AG04449 (cell line): ENCODE data around the gene AGBL4.

ENCODE experiments used
- CTCF ChIA-PET: fragments of 350-600 bp; formaldehyde crosslinking; extraction: SDS; loops from one replicate; lab custom pipeline; 2021; ENCODE audit warnings: antibody characterized with exemption; lab: Yijun Ruan, JAX
- POLR2A ChIA-PET: fragments of 400-600, 350-600 bp; formaldehyde crosslinking; extraction: SDS; loops from one replicate; lab custom pipeline; 2020; ENCODE audit warnings: antibody characterized with exemption, inconsistent platforms; lab: Yijun Ruan, JAX
- DNase-seq: peaks from one replicate; pipeline ENCODE4 v3.0.0-alpha.2; 2010; ENCODE audit warnings: low read depth, low spot score
- H3K4me3 ChIP-seq: 2 replicates; pipeline ENCODE4 v1.5.1; 2011; ENCODE audit warnings: low read depth, mild to moderate bottlenecking, control low read depth, low read length
- TF ChIP-seq, protein P1 (sequence below): IDR thresholded peaks from one replicate; pipeline ENCODE4 v1.5.1; 2011; ENCODE audit warnings: mild to moderate bottlenecking, moderate library complexity, low read length, control low read depth, inconsistent platforms; ENCODE audit not compliant: insufficient read depth; ENCODE audit errors: missing control alignments

Gene AGBL4

DNA sequence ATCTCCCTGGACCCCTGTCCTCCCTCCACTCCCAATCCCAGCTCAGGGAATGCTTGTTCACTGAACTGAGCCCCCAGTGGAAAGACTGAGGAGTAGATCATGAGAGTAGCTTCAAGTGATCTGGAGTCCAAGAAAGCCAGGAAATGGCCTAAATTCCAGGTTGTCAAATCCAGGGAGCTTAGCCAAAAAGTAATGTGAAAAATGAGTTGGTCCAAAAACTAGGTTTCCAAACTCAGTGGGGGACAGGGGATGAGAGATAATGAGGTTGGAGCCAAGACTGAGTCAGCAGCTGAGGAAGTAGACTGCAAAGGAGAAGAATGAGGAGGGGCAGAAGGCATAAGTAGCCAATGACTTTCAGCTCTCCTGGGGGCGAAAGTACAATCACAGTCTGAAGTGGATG, 963.0 kb downstream of the AGBL4 start:
- TF ChIP-seq, protein P1, sequence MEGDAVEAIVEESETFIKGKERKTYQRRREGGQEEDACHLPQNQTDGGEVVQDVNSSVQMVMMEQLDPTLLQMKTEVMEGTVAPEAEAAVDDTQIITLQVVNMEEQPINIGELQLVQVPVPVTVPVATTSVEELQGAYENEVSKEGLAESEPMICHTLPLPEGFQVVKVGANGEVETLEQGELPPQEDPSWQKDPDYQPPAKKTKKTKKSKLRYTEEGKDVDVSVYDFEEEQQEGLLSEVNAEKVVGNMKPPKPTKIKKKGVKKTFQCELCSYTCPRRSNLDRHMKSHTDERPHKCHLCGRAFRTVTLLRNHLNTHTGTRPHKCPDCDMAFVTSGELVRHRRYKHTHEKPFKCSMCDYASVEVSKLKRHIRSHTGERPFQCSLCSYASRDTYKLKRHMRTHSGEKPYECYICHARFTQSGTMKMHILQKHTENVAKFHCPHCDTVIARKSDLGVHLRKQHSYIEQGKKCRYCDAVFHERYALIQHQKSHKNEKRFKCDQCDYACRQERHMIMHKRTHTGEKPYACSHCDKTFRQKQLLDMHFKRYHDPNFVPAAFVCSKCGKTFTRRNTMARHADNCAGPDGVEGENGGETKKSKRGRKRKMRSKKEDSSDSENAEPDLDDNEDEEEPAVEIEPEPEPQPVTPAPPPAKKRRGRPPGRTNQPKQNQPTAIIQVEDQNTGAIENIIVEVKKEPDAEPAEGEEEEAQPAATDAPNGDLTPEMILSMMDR = peak; percentile 10
- peak; percentile 80 for DNase-seq
- no peak overlapping the region for H3K4me3 ChIP-seq
- ChIA-PET CTCF (no interaction called here), POLR2A (interaction anchor here (0.6 to 1.2 kb wide), 3 partner anchors 42 to 182 kb away, joined by 3 read pairs; no protein-coding TSS in a partner anchor)

GRCh38 chr1:49059087-49059486, 964.7 kb downstream of the AGBL4 start:
- TF ChIP-seq, protein P1 = no peak
- POLR2A ChIA-PET = no interaction called here
- CTCF ChIA-PET = no interaction called here
- no peak overlapping the region for H3K4me3 ChIP-seq
- DNase-seq = no peak

- POLR2A ChIA-PET = no interaction called here
- DNase-seq = no peak
Observed at GRCh38 chr1:49052102-49052501, 971.7 kb downstream of the AGBL4 start.

DNA sequence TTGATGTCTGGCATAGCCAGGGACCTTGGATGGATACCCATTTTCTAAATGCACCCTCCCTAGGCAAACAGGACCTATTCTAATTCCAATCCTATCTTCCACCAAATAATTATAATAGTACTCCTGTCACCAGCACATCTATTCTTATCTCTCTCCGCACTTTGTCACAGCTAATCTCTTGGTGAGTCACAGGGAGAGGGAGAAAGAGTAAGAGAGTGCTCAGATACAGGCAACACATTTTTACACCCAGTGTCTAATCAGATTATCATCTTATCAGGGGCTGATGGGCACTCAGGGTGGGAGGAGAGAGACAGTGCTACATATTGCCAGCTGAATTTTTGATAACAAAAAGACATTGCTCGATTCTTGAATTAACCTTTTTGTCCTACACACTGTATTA, 972.1 kb downstream of the AGBL4 start:
- TF ChIP-seq, protein P1 = no peak
- CTCF ChIA-PET = interaction anchor here (1.1 kb wide), 1 partner anchor 9 kb away, joined by 3 read pairs; no protein-coding TSS in a partner anchor
- DNase-seq = no peak
- no peak overlapping the region for H3K4me3 ChIP-seq
- POLR2A ChIA-PET = interaction anchor here (0.6 kb wide), 1 partner anchor 1959 kb away, joined by 3 read pairs; no protein-coding TSS in a partner anchor

More at GRCh38 chr1:49052102-49052501, 971.7 kb downstream of the AGBL4 start:
- TF ChIP-seq, protein P1 = no peak
- no peak overlapping the region for H3K4me3 ChIP-seq
- CTCF ChIA-PET = no interaction called here

DNA sequence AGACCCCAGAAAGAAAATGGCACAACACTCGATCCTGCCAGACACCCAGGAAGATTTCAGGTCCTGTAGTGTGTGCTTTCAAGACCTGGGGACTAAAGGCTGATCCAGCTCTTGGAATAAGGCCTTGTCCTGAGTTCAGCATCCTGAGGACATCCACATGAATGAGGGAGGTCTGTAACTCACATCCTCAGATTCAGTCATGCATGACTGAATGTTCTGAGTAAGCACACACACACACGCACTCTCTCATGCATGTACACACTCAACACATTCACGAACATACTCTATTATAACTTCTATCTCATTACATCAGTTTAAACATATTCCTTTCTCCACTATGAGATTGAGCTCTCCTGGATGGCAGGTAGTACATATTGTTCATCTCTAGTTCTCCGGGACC, 973.7 kb downstream of the AGBL4 start:
- H3K4me3 ChIP-seq = no peak overlapping the region
- ChIA-PET CTCF (no interaction called here), POLR2A (no interaction called here)
- no peak for DNase-seq
- TF ChIP-seq, protein P1 = no peak

GRCh38 chr1:49048188-49048587, 975.6 kb downstream of the AGBL4 start:
- CTCF ChIA-PET = no interaction called here
- POLR2A ChIA-PET = no interaction called here
- DNase-seq = no peak
- no peak overlapping the region for H3K4me3 ChIP-seq
- TF ChIP-seq, protein P1 = no peak
